ENCODE results near the gene TENT4B.

- TF ChIP-seq CTCF (conservative IDR thresholded peaks at IDR 0.05; ENCODE audit: low read depth, low read length) (no peak), EZH2 (IDR thresholded peaks at IDR 0.05; ENCODE audit: borderline replicate concordance, low read depth, low read length, poor library complexity, severe bottlenecking) (no peak)
Measured at GRCh38 chr16:50255538-50255937, 102.4 kb downstream of the TENT4B start.
